Neuronal stem cell (in vitro differentiated cells): ENCODE data around the gene SAMD9L.

Source experiments
- DNase-seq: peaks from one replicate; pipeline ENCODE4 v3.0.0-alpha.2; 2013; ENCODE audit warnings: low spot score
- H2AFZ ChIP-seq: one replicate; pipeline ENCODE4 v1.6.1; 2013; ENCODE audit warnings: mild to moderate bottlenecking, low read length, inconsistent platforms
- H2AK5ac ChIP-seq: 2 replicates; pipeline ENCODE4 v1.6.1; 2013; ENCODE audit warnings: low read depth, mild to moderate bottlenecking, inconsistent platforms, low read length, moderate library complexity, mixed read lengths
- H2BK120ac ChIP-seq: 2 replicates; pipeline ENCODE4 v1.6.1; 2013; ENCODE audit warnings: low read depth, mild to moderate bottlenecking, inconsistent platforms, low read length, moderate library complexity, mixed read lengths
- H2BK12ac ChIP-seq: one replicate; pipeline ENCODE4 v1.6.1; 2013; ENCODE audit warnings: low read length, inconsistent platforms
- H2BK15ac ChIP-seq: 2 replicates; pipeline ENCODE4 v1.6.1; 2013; ENCODE audit warnings: mild to moderate bottlenecking, low read length, inconsistent platforms, mixed read lengths
- H2BK5ac ChIP-seq: one replicate; pipeline ENCODE4 v1.6.1; 2013; ENCODE audit warnings: inconsistent platforms, mild to moderate bottlenecking, low read length, moderate library complexity
- H3K14ac ChIP-seq: one replicate; pipeline ENCODE4 v1.6.1; 2013; ENCODE audit warnings: low read length, inconsistent platforms
- H3K18ac ChIP-seq: 2 replicates; pipeline ENCODE4 v1.6.1; 2013; ENCODE audit warnings: low read length, inconsistent platforms
- H3K23ac ChIP-seq: 2 replicates; pipeline ENCODE4 v1.6.1; 2013; ENCODE audit warnings: low read depth, mild to moderate bottlenecking, mixed read lengths, low read length, inconsistent platforms; ENCODE audit not compliant: poor library complexity
- H3K27ac ChIP-seq: replicated peaks from 3 replicates; pipeline ENCODE4 v1.5.1; 2013; ENCODE audit warnings: low read length, inconsistent platforms
- H3K27me3 ChIP-seq, 3 experiments: 2 replicates each; pipeline ENCODE4 v1.6.1; 2013; ENCODE audit warnings: low read length in 3 of 3, mild to moderate bottlenecking in 2 of 3, inconsistent platforms in 1 of 3, low read depth in 1 of 3, mixed read lengths in 1 of 3, moderate library complexity in 1 of 3; ENCODE audit not compliant: control insufficient read depth in 3 of 3, insufficient read depth in 3 of 3
- H3K36me3 ChIP-seq, 2 donors: replicated peaks in 1 of 2; 2 replicates each; pipeline ENCODE4 v1.6.1; 2013; ENCODE audit warnings: low read length in 2 of 2; ENCODE audit not compliant: control insufficient read depth in 2 of 2, insufficient read depth in 2 of 2
- H3K4ac ChIP-seq: 2 replicates; pipeline ENCODE4 v1.6.1; 2013; ENCODE audit warnings: inconsistent platforms, mild to moderate bottlenecking, low read length, moderate library complexity
- H3K4me1 ChIP-seq, 2 donors: 1 replicate in 1 of 2; 2 replicates in 1 of 2; pipeline ENCODE4 v1.6.1; 2013; ENCODE audit warnings: low read length in 2 of 2, low read depth in 1 of 2; ENCODE audit not compliant: control insufficient read depth in 2 of 2, insufficient read depth in 1 of 2
- H3K4me2 ChIP-seq: one replicate; pipeline ENCODE4 v1.6.1; 2013; ENCODE audit warnings: mild to moderate bottlenecking, low read length, inconsistent platforms; ENCODE audit not compliant: insufficient read depth, poor library complexity, severe bottlenecking
- H3K4me3 ChIP-seq, 2 donors: 2 replicates each; pipeline ENCODE4 v1.5.1; 2013; ENCODE audit warnings: low read length in 2 of 2, mild to moderate bottlenecking in 2 of 2, inconsistent platforms in 1 of 2, moderate library complexity in 1 of 2
- H3K79me1 ChIP-seq: one replicate; pipeline ENCODE4 v1.6.1; 2013; ENCODE audit warnings: low read depth, mild to moderate bottlenecking, inconsistent platforms, low read length, moderate library complexity
- H3K9ac ChIP-seq: one replicate; pipeline ENCODE4 v1.6.1; 2013; ENCODE audit warnings: mild to moderate bottlenecking, low read depth, low read length, inconsistent platforms; ENCODE audit not compliant: poor library complexity
- H3K9me3 ChIP-seq, 2 donors: replicated peaks in 1 of 2; 2 replicates each; pipeline versions ENCODE3 to v1.6.1; 2013; ENCODE audit warnings: low read length in 2 of 2, mild to moderate bottlenecking in 2 of 2, inconsistent platforms in 1 of 2, low read depth in 1 of 2, mixed read lengths in 1 of 2, moderate library complexity in 1 of 2; ENCODE audit not compliant: control insufficient read depth in 2 of 2, insufficient read depth in 1 of 2
- H4K8ac ChIP-seq: one replicate; pipeline ENCODE4 v1.6.1; 2013; ENCODE audit warnings: low read depth, mild to moderate bottlenecking, inconsistent platforms, low read length, moderate library complexity
- H4K91ac ChIP-seq: one replicate; pipeline ENCODE4 v1.6.1; 2013; ENCODE audit warnings: low read length, low read depth, mild to moderate bottlenecking, inconsistent platforms; ENCODE audit not compliant: poor library complexity
- WGBS, 2 donors: extraction: QIAGEN DNeasy Blood & Tissue Kit; methylation state at CpG; one replicate each; pipeline ENCODE4 v1.1.7; 2013; ENCODE audit warnings: missing lambda C conversion rate in 2 of 2, mixed read lengths in 1 of 2; ENCODE audit not compliant: insufficient read length in 2 of 2, insufficient replicate concordance in 1 of 2; ENCODE audit errors: extremely low coverage in 2 of 2; 5-methylcytosine and 5-hydroxymethylcytosine counted together

The SAMD9L gene

DNA sequence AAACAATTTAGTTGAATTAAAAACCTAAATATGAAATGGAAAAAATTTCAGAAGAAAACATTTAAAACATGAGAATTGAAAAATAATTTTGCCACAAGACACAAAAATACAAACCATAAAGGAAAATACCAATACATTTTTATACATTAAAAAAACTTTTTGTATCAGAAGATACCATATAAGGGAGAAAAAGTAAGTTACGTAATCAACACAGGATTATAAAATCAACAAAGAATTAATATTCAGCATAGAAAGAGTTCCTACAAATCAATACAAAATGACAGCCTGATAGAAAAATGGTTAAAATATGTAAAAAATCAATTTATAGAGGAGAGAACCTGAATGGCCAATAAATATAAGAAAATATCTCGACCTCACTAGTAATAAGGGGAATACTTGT, 16.6 kb upstream of the SAMD9L start:
- no peak overlapping the region for H3K4ac ChIP-seq
- no peaks in the 10 kb centered on the region for H3K27me3 ChIP-seq
- no CpG with 5 or more reads among the region's 2 CpGs for WGBS, 2 donors

DNA sequence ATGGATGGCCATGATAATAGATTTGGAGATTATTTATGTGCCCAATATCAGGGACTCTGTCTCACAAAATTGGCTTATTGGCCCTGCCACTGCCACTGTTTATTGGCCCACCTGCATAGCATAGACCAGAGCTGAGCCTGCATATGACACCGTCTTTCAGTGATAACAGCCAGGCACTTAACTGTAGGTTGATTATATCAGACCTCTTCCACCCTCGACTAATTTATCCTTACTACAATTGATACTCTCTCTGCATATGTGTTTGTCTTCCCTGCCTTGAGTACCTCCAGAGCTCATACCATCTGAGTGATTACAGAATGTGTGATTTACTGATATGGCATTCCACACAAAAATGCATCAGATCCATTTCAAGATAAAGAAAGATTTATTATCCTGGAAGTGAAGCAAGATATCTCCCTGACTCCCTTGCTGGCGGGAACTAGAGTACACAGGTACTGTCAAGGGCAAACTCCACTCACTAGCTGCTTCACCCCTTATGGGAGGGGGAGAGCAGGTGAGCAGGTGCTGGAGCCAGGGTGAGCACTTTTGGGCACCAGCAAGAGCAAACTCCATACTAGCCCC, 13.1 kb upstream of the SAMD9L start:
- no peak for DNase-seq
- Histone ChIP-seq H2AFZ (no peak overlapping the region), H2BK5ac (no peak overlapping the region), H3K14ac (no peak overlapping the region), H2BK12ac (no peak overlapping the region), H3K9ac (no peak overlapping the region), H3K4me1 (no peaks in the 10 kb centered on the region), H4K91ac (no peak overlapping the region), H2BK120ac (no peak overlapping the region), H3K23ac (no peak overlapping the region), H4K8ac (no peak overlapping the region), H3K4me3 (no peak overlapping the region), H3K18ac (no peak overlapping the region), H3K4me2 (no peak overlapping the region), H3K9me3 (no peaks in the 10 kb centered on the region), H2BK15ac (no peak overlapping the region), H3K27me3 (no peaks in the 10 kb centered on the region), H3K36me3 (no peaks in the 10 kb centered on the region), H3K4ac (no peak overlapping the region), H3K27ac (no peak overlapping the region), H2AK5ac (no peak overlapping the region), H3K79me1 (no peaks in the 10 kb centered on the region)
- no CpG with 5 or more reads among the region's 3 CpGs for WGBS, 2 donors

More for the DNA sequence above, 16.6 kb upstream of the SAMD9L start:
- no peak overlapping the region for H3K4me3 ChIP-seq
- no peak overlapping the region for H3K23ac ChIP-seq
- no peak overlapping the region for H2BK15ac ChIP-seq
- no peak overlapping the region for H2BK12ac ChIP-seq
- DNase-seq, result no peak
- no peak overlapping the region for H3K9ac ChIP-seq
- H2AK5ac ChIP-seq, result no peak overlapping the region
- no peak overlapping the region for H3K14ac ChIP-seq
- no peaks in the 10 kb centered on the region for H3K4me1 ChIP-seq
- no peaks in the 10 kb centered on the region for H3K9me3 ChIP-seq
- H3K18ac ChIP-seq, result no peak overlapping the region
- H2BK120ac ChIP-seq, result no peak overlapping the region
- no peak overlapping the region for H3K27ac ChIP-seq
- no peaks in the 10 kb centered on the region for H3K36me3 ChIP-seq
- H4K91ac ChIP-seq, result no peak overlapping the region
- H2BK5ac ChIP-seq, result no peak overlapping the region
- no peak overlapping the region for H2AFZ ChIP-seq
- H3K79me1 ChIP-seq, result no peaks in the 10 kb centered on the region
- H4K8ac ChIP-seq, result no peak overlapping the region
- H3K4me2 ChIP-seq, result no peak overlapping the region

DNA sequence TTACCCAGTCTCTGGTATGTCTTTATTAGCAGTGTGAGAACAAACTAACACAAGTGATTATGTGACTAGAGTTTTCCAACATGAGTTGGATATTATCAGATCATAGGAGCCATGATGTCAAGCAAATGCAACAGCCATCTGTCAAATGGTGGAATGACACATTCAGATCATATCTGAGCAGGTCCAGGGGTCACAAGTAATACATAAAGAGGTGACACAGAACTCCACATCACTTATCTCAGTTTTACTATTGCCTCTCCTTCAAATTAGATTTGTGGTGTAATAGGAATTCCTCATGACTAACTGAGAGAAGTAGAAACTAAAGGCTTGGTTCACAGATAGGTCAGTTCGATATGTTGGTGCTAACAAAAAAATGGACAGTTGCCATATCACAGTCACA, 12.2 kb upstream of the SAMD9L start:
- H4K8ac ChIP-seq, result no peak overlapping the region
- no peak overlapping the region for H2AFZ ChIP-seq
- no peak overlapping the region for H3K14ac ChIP-seq
- no CpG with 5 or more reads among the region's 1 CpG for WGBS, 2 donors
- H3K18ac ChIP-seq, result no peak overlapping the region
- H3K9me3 ChIP-seq, result no peaks in the 10 kb centered on the region
- no peak overlapping the region for H2BK12ac ChIP-seq
- H2AK5ac ChIP-seq, result no peak overlapping the region
- H3K27me3 ChIP-seq, result no peaks in the 10 kb centered on the region
- H3K23ac ChIP-seq, result no peak overlapping the region
- no peak overlapping the region for H3K4ac ChIP-seq
- no peaks in the 10 kb centered on the region for H3K36me3 ChIP-seq
- no peaks in the 10 kb centered on the region for H3K79me1 ChIP-seq
- no peaks in the 10 kb centered on the region for H3K4me1 ChIP-seq
- H3K9ac ChIP-seq, result no peak overlapping the region
- H2BK15ac ChIP-seq, result no peak overlapping the region
- H3K27ac ChIP-seq, result no peak overlapping the region
- H3K4me3 ChIP-seq, result no peak overlapping the region
- H4K91ac ChIP-seq, result no peak overlapping the region
- no peak overlapping the region for H3K4me2 ChIP-seq
- DNase-seq, result no peak
- H2BK5ac ChIP-seq, result no peak overlapping the region
- no peak overlapping the region for H2BK120ac ChIP-seq

DNA sequence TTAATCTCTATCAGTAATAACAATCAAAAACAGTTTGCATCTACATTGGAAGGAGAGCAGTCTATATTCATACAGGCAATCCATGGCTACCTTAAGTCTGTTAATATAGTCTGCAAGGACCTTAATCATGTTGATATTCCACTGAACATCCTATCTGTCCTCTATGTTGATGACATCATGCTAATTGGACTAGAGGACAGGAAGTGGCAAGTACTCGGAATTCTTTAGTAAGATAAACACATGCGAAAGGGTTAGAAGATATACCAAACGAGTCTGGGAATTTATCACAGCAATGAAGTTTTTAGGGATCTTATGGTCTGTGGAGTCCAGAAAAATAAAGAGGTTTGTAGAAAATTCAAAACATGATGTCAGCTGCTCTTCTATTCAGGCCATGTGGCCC, 11.3 kb upstream of the SAMD9L start:
- H2BK120ac ChIP-seq, result no peak overlapping the region
- no peaks in the 10 kb centered on the region for H3K79me1 ChIP-seq
- H2BK12ac ChIP-seq, result no peak overlapping the region
- H3K27me3 ChIP-seq, result no peaks in the 10 kb centered on the region
- no peak overlapping the region for H3K4me2 ChIP-seq
- H3K9me3 ChIP-seq, result no peaks in the 10 kb centered on the region
- no peak overlapping the region for H2BK5ac ChIP-seq
- WGBS, 2 donors, result no CpG with 5 or more reads among the region's 3 CpGs
- H2AFZ ChIP-seq, result no peak overlapping the region
- no peak overlapping the region for H3K4ac ChIP-seq
- H3K4me1 ChIP-seq, result no peaks in the 10 kb centered on the region
- no peak overlapping the region for H2AK5ac ChIP-seq
- H3K36me3 ChIP-seq, result no peaks in the 10 kb centered on the region
- H3K23ac ChIP-seq, result no peak overlapping the region
- no peak overlapping the region for H2BK15ac ChIP-seq
- H3K18ac ChIP-seq, result no peak overlapping the region
- no peak overlapping the region for H3K4me3 ChIP-seq
- DNase-seq, result no peak
- no peak overlapping the region for H4K91ac ChIP-seq
- no peak overlapping the region for H3K14ac ChIP-seq
- no peak overlapping the region for H3K9ac ChIP-seq
- H3K27ac ChIP-seq, result no peak overlapping the region
- no peak overlapping the region for H4K8ac ChIP-seq
